ENCODE data around the gene FLT3.
"Not testable (repeated sequence)": the region's sequence is repeated elsewhere in the genome, so short reads cannot be mapped to it uniquely, and the experiment has no call there.

Gene FLT3

GRCh38 chr13:27971236-27971645 lies 129.1 kb downstream of the FLT3 start:
- no peak for DNase-seq

- DNase-seq = no peak
These were observed 129.8 kb downstream of the FLT3 start for GRCh38 chr13:27970382-27971235.

GRCh38 chr13:27969866-27970229 lies 130.5 kb downstream of the FLT3 start:
- DNase-seq = no peak

GRCh38 chr13:27969082-27969865 lies 131.1 kb downstream of the FLT3 start, which contains the start of gene CDX2:
CDX2 (minus strand) TSS chr13:27969315; CDS start chr13:27969006, 309 bp downstream.
- DNase-seq = no peak

GRCh38 chr13:27968316-27969081 lies 131.9 kb downstream of the FLT3 start:
- no peak for DNase-seq

GRCh38 chr13:27967736-27968315 lies 132.6 kb downstream of the FLT3 start:
- no peak for DNase-seq

GRCh38 chr13:27967203-27967735 lies 133.1 kb downstream of the FLT3 start:
- DNase-seq = no peak

- no peak for DNase-seq
These were observed 133.7 kb downstream of the FLT3 start for GRCh38 chr13:27966641-27967202.

- DNase-seq = no peak
These were observed 134.4 kb downstream of the FLT3 start for GRCh38 chr13:27965740-27966640.

GRCh38 chr13:27965343-27965739 lies 135.0 kb downstream of the FLT3 start:
- DNase-seq = no peak

- no peak for DNase-seq
These were observed 135.5 kb downstream of the FLT3 start for GRCh38 chr13:27964741-27965323.

GRCh38 chr13:27964206-27964605 lies 136.2 kb downstream of the FLT3 start:
- DNase-seq = not testable (repeated sequence)

- no peak for DNase-seq
These were observed 136.9 kb downstream of the FLT3 start for GRCh38 chr13:27963491-27963890.

- no peak for DNase-seq
These were observed 137.4 kb downstream of the FLT3 start for GRCh38 chr13:27962982-27963381.

GRCh38 chr13:27962128-27962841 lies 138.1 kb downstream of the FLT3 start:
- DNase-seq = no peak

- DNase-seq = no peak
These were observed 138.9 kb downstream of the FLT3 start for GRCh38 chr13:27961227-27962085.

GRCh38 chr13:27960362-27961226 lies 139.8 kb downstream of the FLT3 start:
- DNase-seq = peak; percentile 11

- no peak for DNase-seq
These were observed 140.4 kb downstream of the FLT3 start for GRCh38 chr13:27959976-27960361.

Measured in OCI-M1 (cell line).